Measurements from ENCODE around the gene RAMP1. TPM values are rescaled to one million over a fixed set of nuclear protein-coding genes. Genes with fewer than 3 reads are reported as not detected.
A peak's percentile ranks its signal among the peaks of the same experiment; 100 is the strongest.

The RAMP1 gene
- total and polyA plus RNA-seq, 9 of the 15 experiments (the other 6 are each of a cell fraction or from before 2014, with no cell fraction given), result 0.72 to 0.77 TPM; not detected in 7

DNA sequence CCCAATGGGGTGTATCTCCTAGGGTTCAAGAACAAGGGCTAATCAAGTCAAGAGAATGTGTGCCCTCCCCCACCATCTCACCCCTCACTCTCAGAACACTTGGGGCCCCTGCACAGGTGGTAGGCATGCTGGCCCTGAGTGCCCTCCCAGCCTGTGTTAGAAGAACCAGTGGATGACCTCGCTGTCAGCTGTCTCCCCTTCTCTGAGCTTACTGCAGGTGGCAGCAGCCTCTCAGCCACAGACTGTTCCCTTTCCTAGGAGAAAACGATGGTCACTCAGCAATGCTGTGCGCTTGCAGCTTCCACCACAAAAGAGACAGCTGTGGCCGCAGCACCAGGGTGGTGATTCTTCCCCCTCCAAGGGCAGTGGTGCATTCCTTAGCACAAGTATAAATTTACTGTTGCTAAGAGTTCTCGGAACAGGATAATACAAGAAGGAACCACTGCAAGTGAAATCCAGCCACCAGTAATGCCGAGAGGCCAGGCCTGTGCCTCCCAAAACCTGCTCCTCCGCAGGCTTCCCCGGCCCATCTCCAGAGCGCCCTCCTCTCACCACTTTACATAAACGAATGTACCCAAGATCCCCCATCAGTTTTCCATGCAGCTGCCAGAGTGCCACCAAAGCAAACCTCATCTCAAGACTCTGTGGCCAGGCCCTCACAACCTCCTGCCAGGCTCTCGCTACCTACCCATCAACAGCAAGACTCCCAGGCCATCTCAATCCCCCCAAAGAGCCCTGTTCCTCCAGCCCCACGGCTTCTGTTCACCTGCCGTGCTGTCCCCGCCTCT lies 935 bp upstream of the RAMP1 start (continued):
- TF ChIP-seq, protein P1, sequence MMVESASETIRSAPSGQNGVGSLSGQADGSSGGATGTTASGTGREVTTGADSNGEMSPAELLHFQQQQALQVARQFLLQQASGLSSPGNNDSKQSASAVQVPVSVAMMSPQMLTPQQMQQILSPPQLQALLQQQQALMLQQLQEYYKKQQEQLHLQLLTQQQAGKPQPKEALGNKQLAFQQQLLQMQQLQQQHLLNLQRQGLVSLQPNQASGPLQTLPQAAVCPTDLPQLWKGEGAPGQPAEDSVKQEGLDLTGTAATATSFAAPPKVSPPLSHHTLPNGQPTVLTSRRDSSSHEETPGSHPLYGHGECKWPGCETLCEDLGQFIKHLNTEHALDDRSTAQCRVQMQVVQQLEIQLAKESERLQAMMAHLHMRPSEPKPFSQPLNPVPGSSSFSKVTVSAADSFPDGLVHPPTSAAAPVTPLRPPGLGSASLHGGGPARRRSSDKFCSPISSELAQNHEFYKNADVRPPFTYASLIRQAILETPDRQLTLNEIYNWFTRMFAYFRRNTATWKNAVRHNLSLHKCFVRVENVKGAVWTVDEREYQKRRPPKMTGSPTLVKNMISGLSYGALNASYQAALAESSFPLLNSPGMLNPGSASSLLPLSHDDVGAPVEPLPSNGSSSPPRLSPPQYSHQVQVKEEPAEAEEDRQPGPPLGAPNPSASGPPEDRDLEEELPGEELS (CRISPR knock-in tag; IDR thresholded peaks at IDR 0.05; ENCODE audit: borderline replicate concordance), result no peak
- TF ChIP-seq MCM2 (IDR thresholded peaks at IDR 0.05; ENCODE audit: low read depth) (no peak), NCOA2 (IDR thresholded peaks at IDR 0.05; ENCODE audit: partially characterized antibody in 2 of 2) (no peak), TAF9B (IDR thresholded peaks at IDR 0.05; ENCODE audit: partially characterized antibody) (no peak), SFPQ (IDR thresholded peaks at IDR 0.05; ENCODE audit: low read depth, low read length) (no peak), SMAD2 (IDR thresholded peaks at IDR 0.05; ENCODE audit: low read depth, low read length) (no peak), NFE2L1 (tag; IDR thresholded peaks at IDR 0.05; ENCODE audit: borderline replicate concordance, low read depth) (no peak), GATAD2A (IDR thresholded peaks at IDR 0.05) (no peak), SIN3A (IDR thresholded peaks at IDR 0.05; ENCODE audit: borderline replicate concordance in 2 of 2, control insufficient read depth in 1 of 2, low read depth in 2 of 2, low read length in 2 of 2) (no peak), ZNF75A (CRISPR knock-in tag; IDR thresholded peaks at IDR 0.05) (no peak), ILF3 (IDR thresholded peaks at IDR 0.05; ENCODE audit: borderline replicate concordance) (no peak), COPS2 (conservative IDR thresholded peaks at IDR 0.05) (no peak), E2F4 (CRISPR knock-in tag; IDR thresholded peaks at IDR 0.05; ENCODE audit: low read depth) (no peak), ZHX1 (conservative IDR thresholded peaks at IDR 0.05; ENCODE audit: low read length) (no peak)
- TF ChIP-seq, protein P2, sequence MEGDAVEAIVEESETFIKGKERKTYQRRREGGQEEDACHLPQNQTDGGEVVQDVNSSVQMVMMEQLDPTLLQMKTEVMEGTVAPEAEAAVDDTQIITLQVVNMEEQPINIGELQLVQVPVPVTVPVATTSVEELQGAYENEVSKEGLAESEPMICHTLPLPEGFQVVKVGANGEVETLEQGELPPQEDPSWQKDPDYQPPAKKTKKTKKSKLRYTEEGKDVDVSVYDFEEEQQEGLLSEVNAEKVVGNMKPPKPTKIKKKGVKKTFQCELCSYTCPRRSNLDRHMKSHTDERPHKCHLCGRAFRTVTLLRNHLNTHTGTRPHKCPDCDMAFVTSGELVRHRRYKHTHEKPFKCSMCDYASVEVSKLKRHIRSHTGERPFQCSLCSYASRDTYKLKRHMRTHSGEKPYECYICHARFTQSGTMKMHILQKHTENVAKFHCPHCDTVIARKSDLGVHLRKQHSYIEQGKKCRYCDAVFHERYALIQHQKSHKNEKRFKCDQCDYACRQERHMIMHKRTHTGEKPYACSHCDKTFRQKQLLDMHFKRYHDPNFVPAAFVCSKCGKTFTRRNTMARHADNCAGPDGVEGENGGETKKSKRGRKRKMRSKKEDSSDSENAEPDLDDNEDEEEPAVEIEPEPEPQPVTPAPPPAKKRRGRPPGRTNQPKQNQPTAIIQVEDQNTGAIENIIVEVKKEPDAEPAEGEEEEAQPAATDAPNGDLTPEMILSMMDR (IDR thresholded peaks at IDR 0.05 in 2 of 3, conservative IDR thresholded peaks at IDR 0.05 in 1 of 3; ENCODE audit: insufficient read depth in 2 of 3, low read depth in 1 of 3, low read length in 3 of 3), result peak; percentile 64 to 78 (median 67)
